SK-N-SH treated with all-trans-retinoic acid at 6 μM for 48 hours (cell line): ENCODE results near the gene HAPLN2.

Experiments used
- ATAC-seq: fragments of 200-7000 bp; cut with Tn5 transposase; 3 replicates; pipeline ENCODE4 v1.9.1; 2020; ENCODE audit warnings: mild to moderate bottlenecking, moderate library complexity
- ARNTL ChIP-seq: fragments of 450-650 bp; formaldehyde crosslinking; IDR thresholded peaks from 2 replicates; pipeline ENCODE4 v1.5.0; 2020; ENCODE audit warnings: low read depth, mild to moderate bottlenecking, moderate library complexity, borderline replicate concordance
- BACH2 ChIP-seq: fragments of 250-450 bp; sonication (Bioruptor Pico); IDR thresholded peaks from 2 replicates; pipeline ENCODE4 v1.9.0; 2021; ENCODE audit warnings: mild to moderate bottlenecking, borderline replicate concordance
- CSDC2 ChIP-seq: fragments of 250-450 bp; sonication (Bioruptor Pico); IDR thresholded peaks from 2 replicates; pipeline ENCODE4 v1.5.0; 2020; ENCODE audit warnings: mild to moderate bottlenecking, moderate library complexity
- ESRRG ChIP-seq: fragments of 250-450 bp; sonication (Bioruptor Pico); IDR thresholded peaks from 2 replicates; pipeline ENCODE4 v1.6.1; 2021; ENCODE audit warnings: mild to moderate bottlenecking
- GLIS3 ChIP-seq: fragments of 250-450 bp; sonication (Bioruptor Pico); IDR thresholded peaks from 2 replicates; pipeline ENCODE4 v1.5.0; 2020; ENCODE audit warnings: mild to moderate bottlenecking, moderate library complexity
- ISL1 ChIP-seq: fragments of 250-450 bp; sonication (Bioruptor Pico); IDR thresholded peaks from 2 replicates; pipeline ENCODE4 v2.1.2; 2022; ENCODE audit warnings: mild to moderate bottlenecking, moderate library complexity
- OSR1 ChIP-seq: fragments of 250-450 bp; sonication (Bioruptor Pico); IDR thresholded peaks from 2 replicates; pipeline ENCODE4 v1.8.0; 2022; ENCODE audit warnings: moderate library complexity, mild to moderate bottlenecking, inconsistent platforms
- SNAI2 ChIP-seq: fragments of 250-450 bp; sonication (Bioruptor Pico); IDR thresholded peaks from 2 replicates; pipeline ENCODE4 v1.5.0; 2020; ENCODE audit warnings: mild to moderate bottlenecking, moderate library complexity
- TCF4 ChIP-seq: fragments of 250-450 bp; sonication (Bioruptor Pico); IDR thresholded peaks from 2 replicates; pipeline ENCODE4 v1.8.0; 2021; ENCODE audit warnings: mild to moderate bottlenecking, moderate library complexity, borderline replicate concordance
- TOX ChIP-seq: fragments of 250-450 bp; sonication (Bioruptor Pico); IDR thresholded peaks from 2 replicates; pipeline ENCODE4 v1.8.0; 2021; ENCODE audit warnings: mild to moderate bottlenecking, moderate library complexity, borderline replicate concordance
- ZC3H10 ChIP-seq: fragments of 250-450 bp; sonication (Bioruptor Pico); IDR thresholded peaks from 2 replicates; pipeline ENCODE4 v1.5.1; 2021; ENCODE audit warnings: mild to moderate bottlenecking, moderate library complexity
- ZFP3 ChIP-seq: fragments of 250-450 bp; sonication (Bioruptor Pico); IDR thresholded peaks from 2 replicates; pipeline ENCODE4 v1.5.0; 2020; ENCODE audit warnings: mild to moderate bottlenecking, moderate library complexity
- ZFP30 ChIP-seq: fragments of 450-650 bp; formaldehyde crosslinking; IDR thresholded peaks from 2 replicates; pipeline ENCODE4 v1.5.0; 2022; ENCODE audit warnings: mild to moderate bottlenecking, moderate library complexity
- ZNF565 ChIP-seq: fragments of 450-650 bp; formaldehyde crosslinking; conservative IDR thresholded peaks from 2 replicates; pipeline ENCODE4 v1.5.0; 2020; ENCODE audit warnings: low read depth, mild to moderate bottlenecking, moderate library complexity
- ZNF70 ChIP-seq: fragments of 450-650 bp; formaldehyde crosslinking; IDR thresholded peaks from 2 replicates; pipeline ENCODE4 v1.5.0; 2020; ENCODE audit warnings: mild to moderate bottlenecking, moderate library complexity
- ZNF8 ChIP-seq: fragments of 450-650 bp; formaldehyde crosslinking; IDR thresholded peaks from 2 replicates; pipeline ENCODE4 v1.5.0; 2020; ENCODE audit warnings: mild to moderate bottlenecking, moderate library complexity
- TF ChIP-seq, protein P1 (sequence below): fragments of 250-450 bp; sonication (Bioruptor Pico); IDR thresholded peaks from 2 replicates; pipeline ENCODE4 v1.8.0; 2021; ENCODE audit warnings: low read depth, mild to moderate bottlenecking, moderate library complexity, borderline replicate concordance
- TF ChIP-seq, protein P2 (sequence below): fragments of 250-450 bp; sonication (Bioruptor Pico); IDR thresholded peaks from 2 replicates; pipeline ENCODE4 v1.8.0; 2020; ENCODE audit warnings: mild to moderate bottlenecking, moderate library complexity, borderline replicate concordance
- TF ChIP-seq, protein P3 (sequence below): fragments of 250-450 bp; sonication (Bioruptor Pico); IDR thresholded peaks from 2 replicates; pipeline ENCODE4 v1.5.1; 2021; ENCODE audit warnings: mild to moderate bottlenecking, moderate library complexity
- TF ChIP-seq, protein P4 (sequence below): fragments of 250-450 bp; sonication (Bioruptor Pico); IDR thresholded peaks from 2 replicates; pipeline ENCODE4 v1.5.0; 2020; ENCODE audit warnings: mild to moderate bottlenecking, moderate library complexity
- TF ChIP-seq, protein P5 (sequence below): fragments of 250-450 bp; sonication (Bioruptor Pico); IDR thresholded peaks from 2 replicates; pipeline ENCODE4 v1.5.1; 2020; ENCODE audit warnings: low read depth, mild to moderate bottlenecking, moderate library complexity

HAPLN2 gene

DNA sequence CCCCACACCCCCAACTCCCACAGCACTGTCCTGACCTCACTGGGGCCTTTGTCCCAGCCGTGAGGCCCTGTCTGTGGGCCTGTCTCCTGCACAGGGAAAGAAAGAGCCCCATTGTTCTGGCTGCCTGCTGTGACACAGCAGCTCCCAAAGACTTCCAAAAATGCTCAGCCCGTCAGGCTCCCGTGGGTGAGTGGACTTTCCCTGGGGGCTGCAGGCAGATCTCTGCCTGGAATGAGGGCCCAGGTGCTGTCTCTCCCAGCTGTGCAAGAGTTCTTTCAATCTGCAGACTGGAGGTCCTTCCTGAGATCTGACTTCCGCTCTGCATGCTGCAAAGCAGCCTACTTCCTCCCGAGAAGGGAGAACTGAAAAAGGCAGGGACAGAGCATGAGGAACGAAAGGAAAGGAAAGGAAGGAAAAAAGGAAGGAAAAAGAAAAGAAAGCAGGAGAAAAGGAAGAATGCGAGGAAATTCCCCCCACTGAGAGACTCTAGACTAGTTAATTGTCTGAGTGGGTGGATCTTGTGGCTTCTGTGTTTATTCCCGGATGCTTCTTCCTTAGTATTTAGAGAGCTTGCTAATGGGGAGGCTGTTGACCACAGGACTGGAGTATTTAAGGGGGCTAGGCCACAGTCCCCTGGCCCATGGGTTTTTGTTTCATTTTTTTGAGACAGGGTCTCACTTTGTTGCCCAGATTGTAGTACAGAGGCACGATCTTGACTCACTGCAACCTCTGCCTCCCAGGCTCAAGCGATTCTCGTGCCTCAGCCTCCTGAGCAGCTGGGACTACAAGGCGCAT lies 43.0 kb downstream of the HAPLN2 start:
- TF ChIP-seq ESRRG (no peak), ZNF8 (CRISPR knock-in tag) (no peak), BACH2 (CRISPR knock-in tag) (no peak), TOX (CRISPR knock-in tag) (no peak), ARNTL (CRISPR knock-in tag) (no peak), TCF4 (CRISPR knock-in tag) (no peak), ZFP3 (CRISPR knock-in tag) (no peak), ZNF565 (CRISPR knock-in tag) (no peak), ZNF70 (CRISPR knock-in tag) (no peak), GLIS3 (CRISPR knock-in tag) (no peak), ZFP30 (CRISPR knock-in tag) (no peak), SNAI2 (CRISPR knock-in tag) (no peak), ISL1 (CRISPR knock-in tag) (no peak), ZC3H10 (CRISPR knock-in tag) (no peak)
- TF ChIP-seq, protein P1, sequence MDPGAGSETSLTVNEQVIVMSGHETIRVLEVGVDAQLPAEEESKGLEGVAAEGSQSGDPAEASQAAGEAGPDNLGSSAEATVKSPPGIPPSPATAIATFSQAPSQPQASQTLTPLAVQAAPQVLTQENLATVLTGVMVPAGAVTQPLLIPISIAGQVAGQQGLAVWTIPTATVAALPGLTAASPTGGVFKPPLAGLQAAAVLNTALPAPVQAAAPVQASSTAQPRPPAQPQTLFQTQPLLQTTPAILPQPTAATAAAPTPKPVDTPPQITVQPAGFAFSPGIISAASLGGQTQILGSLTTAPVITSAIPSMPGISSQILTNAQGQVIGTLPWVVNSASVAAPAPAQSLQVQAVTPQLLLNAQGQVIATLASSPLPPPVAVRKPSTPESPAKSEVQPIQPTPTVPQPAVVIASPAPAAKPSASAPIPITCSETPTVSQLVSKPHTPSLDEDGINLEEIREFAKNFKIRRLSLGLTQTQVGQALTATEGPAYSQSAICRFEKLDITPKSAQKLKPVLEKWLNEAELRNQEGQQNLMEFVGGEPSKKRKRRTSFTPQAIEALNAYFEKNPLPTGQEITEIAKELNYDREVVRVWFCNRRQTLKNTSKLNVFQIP (CRISPR knock-in tag), result no peak
- TF ChIP-seq, protein P2, sequence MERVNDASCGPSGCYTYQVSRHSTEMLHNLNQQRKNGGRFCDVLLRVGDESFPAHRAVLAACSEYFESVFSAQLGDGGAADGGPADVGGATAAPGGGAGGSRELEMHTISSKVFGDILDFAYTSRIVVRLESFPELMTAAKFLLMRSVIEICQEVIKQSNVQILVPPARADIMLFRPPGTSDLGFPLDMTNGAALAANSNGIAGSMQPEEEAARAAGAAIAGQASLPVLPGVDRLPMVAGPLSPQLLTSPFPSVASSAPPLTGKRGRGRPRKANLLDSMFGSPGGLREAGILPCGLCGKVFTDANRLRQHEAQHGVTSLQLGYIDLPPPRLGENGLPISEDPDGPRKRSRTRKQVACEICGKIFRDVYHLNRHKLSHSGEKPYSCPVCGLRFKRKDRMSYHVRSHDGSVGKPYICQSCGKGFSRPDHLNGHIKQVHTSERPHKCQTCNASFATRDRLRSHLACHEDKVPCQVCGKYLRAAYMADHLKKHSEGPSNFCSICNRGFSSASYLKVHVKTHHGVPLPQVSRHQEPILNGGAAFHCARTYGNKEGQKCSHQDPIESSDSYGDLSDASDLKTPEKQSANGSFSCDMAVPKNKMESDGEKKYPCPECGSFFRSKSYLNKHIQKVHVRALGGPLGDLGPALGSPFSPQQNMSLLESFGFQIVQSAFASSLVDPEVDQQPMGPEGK, result no peak
- TF ChIP-seq, protein P3, sequence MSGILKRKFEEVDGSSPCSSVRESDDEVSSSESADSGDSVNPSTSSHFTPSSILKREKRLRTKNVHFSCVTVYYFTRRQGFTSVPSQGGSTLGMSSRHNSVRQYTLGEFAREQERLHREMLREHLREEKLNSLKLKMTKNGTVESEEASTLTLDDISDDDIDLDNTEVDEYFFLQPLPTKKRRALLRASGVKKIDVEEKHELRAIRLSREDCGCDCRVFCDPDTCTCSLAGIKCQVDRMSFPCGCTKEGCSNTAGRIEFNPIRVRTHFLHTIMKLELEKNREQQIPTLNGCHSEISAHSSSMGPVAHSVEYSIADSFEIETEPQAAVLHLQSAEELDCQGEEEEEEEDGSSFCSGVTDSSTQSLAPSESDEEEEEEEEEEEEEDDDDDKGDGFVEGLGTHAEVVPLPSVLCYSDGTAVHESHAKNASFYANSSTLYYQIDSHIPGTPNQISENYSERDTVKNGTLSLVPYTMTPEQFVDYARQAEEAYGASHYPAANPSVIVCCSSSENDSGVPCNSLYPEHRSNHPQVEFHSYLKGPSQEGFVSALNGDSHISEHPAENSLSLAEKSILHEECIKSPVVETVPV (CRISPR knock-in tag), result no peak
- TF ChIP-seq, protein P4, sequence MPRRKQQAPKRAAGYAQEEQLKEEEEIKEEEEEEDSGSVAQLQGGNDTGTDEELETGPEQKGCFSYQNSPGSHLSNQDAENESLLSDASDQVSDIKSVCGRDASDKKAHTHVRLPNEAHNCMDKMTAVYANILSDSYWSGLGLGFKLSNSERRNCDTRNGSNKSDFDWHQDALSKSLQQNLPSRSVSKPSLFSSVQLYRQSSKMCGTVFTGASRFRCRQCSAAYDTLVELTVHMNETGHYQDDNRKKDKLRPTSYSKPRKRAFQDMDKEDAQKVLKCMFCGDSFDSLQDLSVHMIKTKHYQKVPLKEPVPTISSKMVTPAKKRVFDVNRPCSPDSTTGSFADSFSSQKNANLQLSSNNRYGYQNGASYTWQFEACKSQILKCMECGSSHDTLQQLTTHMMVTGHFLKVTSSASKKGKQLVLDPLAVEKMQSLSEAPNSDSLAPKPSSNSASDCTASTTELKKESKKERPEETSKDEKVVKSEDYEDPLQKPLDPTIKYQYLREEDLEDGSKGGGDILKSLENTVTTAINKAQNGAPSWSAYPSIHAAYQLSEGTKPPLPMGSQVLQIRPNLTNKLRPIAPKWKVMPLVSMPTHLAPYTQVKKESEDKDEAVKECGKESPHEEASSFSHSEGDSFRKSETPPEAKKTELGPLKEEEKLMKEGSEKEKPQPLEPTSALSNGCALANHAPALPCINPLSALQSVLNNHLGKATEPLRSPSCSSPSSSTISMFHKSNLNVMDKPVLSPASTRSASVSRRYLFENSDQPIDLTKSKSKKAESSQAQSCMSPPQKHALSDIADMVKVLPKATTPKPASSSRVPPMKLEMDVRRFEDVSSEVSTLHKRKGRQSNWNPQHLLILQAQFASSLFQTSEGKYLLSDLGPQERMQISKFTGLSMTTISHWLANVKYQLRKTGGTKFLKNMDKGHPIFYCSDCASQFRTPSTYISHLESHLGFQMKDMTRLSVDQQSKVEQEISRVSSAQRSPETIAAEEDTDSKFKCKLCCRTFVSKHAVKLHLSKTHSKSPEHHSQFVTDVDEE (CRISPR knock-in tag), result no peak
- TF ChIP-seq, protein P5, sequence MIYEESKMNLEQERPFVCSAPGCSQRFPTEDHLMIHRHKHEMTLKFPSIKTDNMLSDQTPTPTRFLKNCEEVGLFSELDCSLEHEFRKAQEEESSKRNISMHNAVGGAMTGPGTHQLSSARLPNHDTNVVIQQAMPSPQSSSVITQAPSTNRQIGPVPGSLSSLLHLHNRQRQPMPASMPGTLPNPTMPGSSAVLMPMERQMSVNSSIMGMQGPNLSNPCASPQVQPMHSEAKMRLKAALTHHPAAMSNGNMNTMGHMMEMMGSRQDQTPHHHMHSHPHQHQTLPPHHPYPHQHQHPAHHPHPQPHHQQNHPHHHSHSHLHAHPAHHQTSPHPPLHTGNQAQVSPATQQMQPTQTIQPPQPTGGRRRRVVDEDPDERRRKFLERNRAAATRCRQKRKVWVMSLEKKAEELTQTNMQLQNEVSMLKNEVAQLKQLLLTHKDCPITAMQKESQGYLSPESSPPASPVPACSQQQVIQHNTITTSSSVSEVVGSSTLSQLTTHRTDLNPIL (CRISPR knock-in tag), result no peak
- ATAC-seq, result no peak

DNA sequence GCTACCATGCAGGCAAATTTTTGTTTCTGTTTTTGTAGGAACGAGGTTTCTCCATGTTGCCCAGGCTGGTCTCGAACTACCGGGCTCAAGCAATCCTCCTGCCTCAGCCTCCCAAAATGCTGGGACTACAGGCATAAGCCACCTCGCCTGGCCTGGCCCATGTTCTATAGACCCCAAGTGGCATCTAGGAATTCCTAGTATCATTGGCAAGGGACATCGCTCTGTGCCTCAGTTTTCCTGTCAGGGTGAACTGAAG lies 43.5 kb downstream of the HAPLN2 start:
- ATAC-seq, result no peak
- TF ChIP-seq OSR1, result no peak
- no peak for TF ChIP-seq ZNF8 (CRISPR knock-in tag)
- TF ChIP-seq ZC3H10 (CRISPR knock-in tag), result no peak
- TF ChIP-seq, protein P3 (CRISPR knock-in tag), result no peak
- TF ChIP-seq ARNTL (CRISPR knock-in tag), result no peak
- TF ChIP-seq, protein P1 (CRISPR knock-in tag), result no peak
- TF ChIP-seq, protein P4 (CRISPR knock-in tag), result no peak
- TF ChIP-seq CSDC2, result no peak
- no peak for TF ChIP-seq ZFP30 (CRISPR knock-in tag)
- TF ChIP-seq, protein P2, result no peak
